HepG2 (cell line): ENCODE measurements around the gene MFSD11. TPM values are rescaled to one million over a fixed set of nuclear protein-coding genes. Genes with fewer than 3 reads are reported as not detected.

Experiments
- ATAC-seq: fragments of 200-7000 bp; cut with Tn5 transposase; 3 replicates; pipeline ENCODE4 v1.9.1; 2020; ENCODE audit warnings: mild to moderate bottlenecking, moderate library complexity
- BruUV-seq: library from RNA; stranded (reverse); fragments of 400-500 nt; replicated peaks from 2 replicates; lab custom pipeline; 2021; lab: Mats Ljungman, UMichigan
- CTCF ChIA-PET: fragments of 300-600 bp; formaldehyde crosslinking; extraction: SDS; loops from one replicate; lab custom pipeline; 2021; ENCODE audit warnings: low total read pairs, inconsistent platforms, low intra/inter-chr PET ratio; lab: Yijun Ruan, JAX
- POLR2A ChIA-PET: fragments of 350-600 bp; sonication (Branson Sonifier 250); formaldehyde crosslinking; loops from one replicate; lab custom pipeline; 2020; ENCODE audit warnings: antibody characterized with exemption, inconsistent platforms; lab: Yijun Ruan, JAX
- DNase-seq: peaks from one replicate; pipeline ENCODE4 v3.0.0-alpha.2; 2015; ENCODE audit warnings: low spot score
- FAIRE-seq: peaks from 3 replicates; lab custom pipeline; 2011; peaks lifted over from hg19 to GRCh38; lab: Jason Lieb, UNC
- H2AFZ ChIP-seq: one replicate; pipeline ENCODE4 v1.6.1; 2011; ENCODE audit warnings: low read length, inconsistent platforms
- H3K27ac ChIP-seq: fragments of 300-600 bp; 3 replicates; pipeline ENCODE4 v1.8.0; 2011; ENCODE audit warnings: mixed run types, mild to moderate bottlenecking, mixed read lengths, low read length, inconsistent platforms; ENCODE audit not compliant: insufficient read depth; ENCODE audit errors: extremely low read length
- H3K27me3 ChIP-seq, 2 experiments: fragments of 200-600 bp in 1 of 2; 2 replicates in 1 of 2; 3 replicates in 1 of 2; pipeline versions ENCODE4 v1.6.0 to v1.8.0; 2011; ENCODE audit warnings: low read length in 2 of 2, mild to moderate bottlenecking in 2 of 2, moderate library complexity in 2 of 2, inconsistent platforms in 1 of 2; ENCODE audit not compliant: insufficient read depth in 2 of 2, control insufficient read depth in 1 of 2
- H3K36me3 ChIP-seq, 2 experiments: fragments of 200-600 bp in 1 of 2; replicated peaks in 1 of 2; 2 replicates in 1 of 2; 3 replicates in 1 of 2; pipeline versions ENCODE4 v1.5.1 to v1.8.0; 2011; ENCODE audit warnings: low read length in 2 of 2, inconsistent platforms in 1 of 2; ENCODE audit not compliant: insufficient read depth in 2 of 2, control insufficient read depth in 1 of 2
- H3K4me1 ChIP-seq: 2 replicates; pipeline ENCODE4 v1.5.1; 2012; ENCODE audit warnings: low read length, inconsistent platforms; ENCODE audit not compliant: insufficient read depth
- H3K4me2 ChIP-seq: 2 replicates; pipeline ENCODE4 v1.6.0; 2011; ENCODE audit warnings: low read depth, low read length, inconsistent platforms
- H3K4me3 ChIP-seq, 3 experiments: fragments of 200-600 bp in 1 of 3; sonication (generic), shearing (Covaris generic) in 1 of 3; replicated peaks in 1 of 3; 2 replicates each; pipeline ENCODE4 v1.5.1; 2011 to 2016; ENCODE audit warnings: low read length in 3 of 3, inconsistent platforms in 2 of 3, low read depth in 2 of 3, mild to moderate bottlenecking in 2 of 3, control low read depth in 1 of 3, mixed read lengths in 1 of 3; ENCODE audit not compliant: insufficient read depth in 1 of 3
- H3K79me2 ChIP-seq: one replicate; pipeline ENCODE4 v1.6.1; 2011; ENCODE audit warnings: low read length, inconsistent platforms; ENCODE audit not compliant: insufficient read depth
- H3K9ac ChIP-seq: 2 replicates; pipeline ENCODE4 v1.6.0; 2011; ENCODE audit warnings: mild to moderate bottlenecking, low read depth, low read length, inconsistent platforms; ENCODE audit not compliant: insufficient read depth
- H3K9me3 ChIP-seq: 2 replicates; pipeline ENCODE4 v1.5.1; 2012; ENCODE audit warnings: mild to moderate bottlenecking, low read length
- H4K20me1 ChIP-seq: 2 replicates; pipeline ENCODE4 v1.6.0; 2011; ENCODE audit warnings: inconsistent platforms, mild to moderate bottlenecking, low read length, moderate library complexity; ENCODE audit not compliant: insufficient read depth
- NFIB ChIP-seq: sonication (generic); formaldehyde crosslinking; IDR thresholded peaks from 2 replicates; pipeline ENCODE4 v1.9.0; 2021; ENCODE audit warnings: missing genetic modification reagents, mild to moderate bottlenecking, borderline replicate concordance
- SCMH1 ChIP-seq: sonication (generic); formaldehyde crosslinking; IDR thresholded peaks from 2 replicates; pipeline ENCODE4 v1.9.0; 2021; ENCODE audit warnings: missing genetic modification reagents, mild to moderate bottlenecking, borderline replicate concordance
- ZNF180 ChIP-seq: sonication (generic); formaldehyde crosslinking; IDR thresholded peaks from 2 replicates; pipeline ENCODE4 v1.4.0; 2020; ENCODE audit warnings: low read depth, missing genetic modification reagents, borderline replicate concordance
- ZNF234 ChIP-seq: sonication (generic); formaldehyde crosslinking; conservative IDR thresholded peaks from 2 replicates; pipeline ENCODE4 v1.5.1; 2020; ENCODE audit warnings: mild to moderate bottlenecking, missing genetic modification reagents
- ZNF24 ChIP-seq: fragments of 450-650 bp; IDR thresholded peaks from 2 replicates; pipeline ENCODE4 v1.6.1; 2017; ENCODE audit warnings: antibody characterized with exemption, mild to moderate bottlenecking
- ZNF781 ChIP-seq: sonication (generic); formaldehyde crosslinking; IDR thresholded peaks from 2 replicates; pipeline ENCODE4 v1.5.1; 2020; ENCODE audit warnings: borderline replicate concordance, mild to moderate bottlenecking, missing genetic modification reagents; ENCODE audit errors: not compliant biosample characterization
- ZSCAN30 ChIP-seq: sonication (generic); formaldehyde crosslinking; IDR thresholded peaks from 2 replicates; pipeline ENCODE4 v1.5.0; 2020; ENCODE audit warnings: mild to moderate bottlenecking, missing genetic modification reagents
- WGBS: methylation state at CpG from one replicate; pipeline ENCODE4 v1.1.6; 2017; ENCODE audit warnings: low lambda C conversion rate; 5-methylcytosine and 5-hydroxymethylcytosine counted together
- in situ Hi-C: cut with HindIII; loops from 2 replicates; pipeline ENCODE4 v1.10.0; 2017; ENCODE audit warnings: low pct_unique_long_range_greater_than_20kb; ENCODE audit not compliant: extremely low pct_ligation_motif_present
- intact Hi-C: fragments of 100-400 bp; cut with micrococcal nuclease; formaldehyde crosslinking; loops from one replicate; pipeline ENCODE4 v1.10.0; 2022; ENCODE audit not compliant: unreplicated experiment
- polyA plus RNA-seq, 8 experiments: library from polyadenylated mRNA; depleted of rRNA in 3 of 8; stranded (reverse) in 7 of 8; unstranded in 1 of 8; fragments of >200 nt; fragmentation: Illumina TruSeq in 4 of 8; extraction: Trizol in 4 of 8; gene quantifications; 2 replicates each; pipeline versions ENCODE4 v1.2.1 to v1.2.3, GENCODE V29; 2011 to 2016; ENCODE audit warnings: low read depth in 4 of 8, missing spikeins in 1 of 8, mixed read lengths in 1 of 8; ENCODE audit not compliant: insufficient read depth in 1 of 8
- total RNA-seq, 5 experiments: library from RNA; depleted of rRNA; stranded (reverse); fragments of >200 nt; fragmentation: Illumina TruSeq; extraction: Trizol; gene quantifications; 2 replicates each; pipeline ENCODE4 v1.2.3, GENCODE V29; 2016; ENCODE audit warnings: low read depth in 1 of 5
- TF ChIP-seq, protein P1 (sequence below): sonication (generic); formaldehyde crosslinking; IDR thresholded peaks from 2 replicates; pipeline ENCODE4 v1.4.0; 2020; ENCODE audit warnings: missing genetic modification reagents
- TF ChIP-seq, protein P2 (sequence below): sonication (generic); formaldehyde crosslinking; IDR thresholded peaks from 2 replicates; pipeline ENCODE4 v1.8.0; 2022; ENCODE audit warnings: mild to moderate bottlenecking, missing genetic modification reagents; ENCODE audit not compliant: insufficient replicate concordance
- TF ChIP-seq, protein P3 (sequence below): sonication (generic); formaldehyde crosslinking; IDR thresholded peaks from 2 replicates; pipeline ENCODE4 v1.4.0; 2020; ENCODE audit warnings: missing genetic modification reagents
- TF ChIP-seq, protein P4 (sequence below): sonication (generic); formaldehyde crosslinking; IDR thresholded peaks from 2 replicates; pipeline ENCODE4 v1.4.0; 2020; ENCODE audit warnings: missing genetic modification reagents, low read depth, mild to moderate bottlenecking, borderline replicate concordance

The MFSD11 gene
- total and polyA plus RNA-seq, 2 of the 13 experiments (the other 11 are each of a cell fraction or from before 2014, with no cell fraction given) = 26.1 to 36.3 TPM

DNA sequence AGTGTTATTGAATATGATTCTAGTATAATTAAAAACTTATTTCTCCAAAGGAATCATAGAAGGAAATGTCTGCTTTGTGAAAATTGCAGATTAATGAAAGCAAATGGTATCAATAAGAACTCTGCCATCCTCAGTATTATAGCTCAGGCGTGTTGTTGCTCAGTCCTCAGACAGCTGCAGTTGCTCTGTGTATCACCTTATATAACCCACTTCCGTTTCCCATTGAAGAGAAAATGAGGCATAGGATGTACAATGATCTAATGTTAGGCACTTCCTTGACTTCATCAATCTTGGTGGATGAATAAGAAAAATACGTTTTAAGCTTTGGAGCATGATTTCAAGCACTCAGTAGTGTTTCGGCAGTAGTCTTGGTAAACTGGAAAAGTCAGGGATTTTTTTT is 14.1 kb downstream of the MFSD11 start:
- BruUV-seq = no TSS peak
- no peak for DNase-seq
- no peaks in the 10 kb centered on the region for H3K4me1 ChIP-seq
- H4K20me1 ChIP-seq = no peaks in the 10 kb centered on the region
- H2AFZ ChIP-seq = no peak overlapping the region
- CTCF ChIA-PET = no interaction called here
- POLR2A ChIA-PET = no interaction called here
- no peak overlapping the region for H3K4me2 ChIP-seq
- 93% methylated on average over 4 of the region's 4 CpGs for WGBS
- H3K4me3 ChIP-seq = no peak overlapping the region
- intact Hi-C loops (no loop called here), in situ Hi-C loops (no loop called here)
- no peak overlapping the region for H3K27ac ChIP-seq
- ATAC-seq = no peak
- TF ChIP-seq ZNF234 (no peak), ZNF781 (CRISPR knock-in tag) (no peak), NFIB (CRISPR knock-in tag) (no peak), ZNF180 (CRISPR knock-in tag) (no peak), ZNF24 (no peak), SCMH1 (no peak), ZSCAN30 (CRISPR knock-in tag) (no peak)
- TF ChIP-seq, protein P1, sequence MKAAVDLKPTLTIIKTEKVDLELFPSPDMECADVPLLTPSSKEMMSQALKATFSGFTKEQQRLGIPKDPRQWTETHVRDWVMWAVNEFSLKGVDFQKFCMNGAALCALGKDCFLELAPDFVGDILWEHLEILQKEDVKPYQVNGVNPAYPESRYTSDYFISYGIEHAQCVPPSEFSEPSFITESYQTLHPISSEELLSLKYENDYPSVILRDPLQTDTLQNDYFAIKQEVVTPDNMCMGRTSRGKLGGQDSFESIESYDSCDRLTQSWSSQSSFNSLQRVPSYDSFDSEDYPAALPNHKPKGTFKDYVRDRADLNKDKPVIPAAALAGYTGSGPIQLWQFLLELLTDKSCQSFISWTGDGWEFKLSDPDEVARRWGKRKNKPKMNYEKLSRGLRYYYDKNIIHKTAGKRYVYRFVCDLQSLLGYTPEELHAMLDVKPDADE (CRISPR knock-in tag) = no peak
- TF ChIP-seq, protein P2, sequence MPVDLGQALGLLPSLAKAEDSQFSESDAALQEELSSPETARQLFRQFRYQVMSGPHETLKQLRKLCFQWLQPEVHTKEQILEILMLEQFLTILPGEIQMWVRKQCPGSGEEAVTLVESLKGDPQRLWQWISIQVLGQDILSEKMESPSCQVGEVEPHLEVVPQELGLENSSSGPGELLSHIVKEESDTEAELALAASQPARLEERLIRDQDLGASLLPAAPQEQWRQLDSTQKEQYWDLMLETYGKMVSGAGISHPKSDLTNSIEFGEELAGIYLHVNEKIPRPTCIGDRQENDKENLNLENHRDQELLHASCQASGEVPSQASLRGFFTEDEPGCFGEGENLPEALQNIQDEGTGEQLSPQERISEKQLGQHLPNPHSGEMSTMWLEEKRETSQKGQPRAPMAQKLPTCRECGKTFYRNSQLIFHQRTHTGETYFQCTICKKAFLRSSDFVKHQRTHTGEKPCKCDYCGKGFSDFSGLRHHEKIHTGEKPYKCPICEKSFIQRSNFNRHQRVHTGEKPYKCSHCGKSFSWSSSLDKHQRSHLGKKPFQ (CRISPR knock-in tag) = no peak
- TF ChIP-seq, protein P3, sequence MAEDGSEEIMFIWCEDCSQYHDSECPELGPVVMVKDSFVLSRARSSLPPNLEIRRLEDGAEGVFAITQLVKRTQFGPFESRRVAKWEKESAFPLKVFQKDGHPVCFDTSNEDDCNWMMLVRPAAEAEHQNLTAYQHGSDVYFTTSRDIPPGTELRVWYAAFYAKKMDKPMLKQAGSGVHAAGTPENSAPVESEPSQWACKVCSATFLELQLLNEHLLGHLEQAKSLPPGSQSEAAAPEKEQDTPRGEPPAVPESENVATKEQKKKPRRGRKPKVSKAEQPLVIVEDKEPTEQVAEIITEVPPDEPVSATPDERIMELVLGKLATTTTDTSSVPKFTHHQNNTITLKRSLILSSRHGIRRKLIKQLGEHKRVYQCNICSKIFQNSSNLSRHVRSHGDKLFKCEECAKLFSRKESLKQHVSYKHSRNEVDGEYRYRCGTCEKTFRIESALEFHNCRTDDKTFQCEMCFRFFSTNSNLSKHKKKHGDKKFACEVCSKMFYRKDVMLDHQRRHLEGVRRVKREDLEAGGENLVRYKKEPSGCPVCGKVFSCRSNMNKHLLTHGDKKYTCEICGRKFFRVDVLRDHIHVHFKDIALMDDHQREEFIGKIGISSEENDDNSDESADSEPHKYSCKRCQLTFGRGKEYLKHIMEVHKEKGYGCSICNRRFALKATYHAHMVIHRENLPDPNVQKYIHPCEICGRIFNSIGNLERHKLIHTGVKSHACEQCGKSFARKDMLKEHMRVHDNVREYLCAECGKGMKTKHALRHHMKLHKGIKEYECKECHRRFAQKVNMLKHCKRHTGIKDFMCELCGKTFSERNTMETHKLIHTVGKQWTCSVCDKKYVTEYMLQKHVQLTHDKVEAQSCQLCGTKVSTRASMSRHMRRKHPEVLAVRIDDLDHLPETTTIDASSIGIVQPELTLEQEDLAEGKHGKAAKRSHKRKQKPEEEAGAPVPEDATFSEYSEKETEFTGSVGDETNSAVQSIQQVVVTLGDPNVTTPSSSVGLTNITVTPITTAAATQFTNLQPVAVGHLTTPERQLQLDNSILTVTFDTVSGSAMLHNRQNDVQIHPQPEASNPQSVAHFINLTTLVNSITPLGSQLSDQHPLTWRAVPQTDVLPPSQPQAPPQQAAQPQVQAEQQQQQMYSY = no peak
- TF ChIP-seq, protein P4, sequence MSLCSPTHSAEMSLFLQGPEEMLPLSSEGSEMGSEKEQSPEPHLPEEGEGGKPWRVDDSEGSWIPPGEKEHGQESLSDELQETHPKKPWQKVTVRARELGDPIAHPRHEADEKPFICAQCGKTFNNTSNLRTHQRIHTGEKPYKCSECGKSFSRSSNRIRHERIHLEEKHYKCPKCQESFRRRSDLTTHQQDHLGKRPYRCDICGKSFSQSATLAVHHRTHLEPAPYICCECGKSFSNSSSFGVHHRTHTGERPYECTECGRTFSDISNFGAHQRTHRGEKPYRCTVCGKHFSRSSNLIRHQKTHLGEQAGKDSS (CRISPR knock-in tag) = no peak
- H3K36me3 ChIP-seq = peaks cover 6 to 20% of the 10 kb centered on the region in 2 experiments; a peak in 4 of 5 replicates
- no peaks in the 10 kb centered on the region for H3K9me3 ChIP-seq
- no peak for FAIRE-seq
- H3K27me3 ChIP-seq = no peaks in the 10 kb centered on the region
- no peaks in the 10 kb centered on the region for H3K79me2 ChIP-seq
- H3K9ac ChIP-seq = no peak overlapping the region
